B cell (primary cell): ENCODE results near the gene GOLIM4. TPM values are rescaled to one million over a fixed set of nuclear protein-coding genes. Genes with fewer than 3 reads are reported as not detected.

Experiments used
- ATAC-seq: fragments of 200-7000 bp; cut with Tn5 transposase; one replicate; pipeline ENCODE4 v1.10.0; 2021; ENCODE audit warnings: low read depth, mild to moderate bottlenecking, moderate number of reproducible peaks, moderate library complexity
- CTCF ChIA-PET: fragments of 350-600 bp; sonication (Branson Sonifier 250); formaldehyde crosslinking; loops from one replicate; lab custom pipeline; 2021; ENCODE audit warnings: antibody characterized with exemption, inconsistent platforms; lab: Charles Lee
- POLR2A ChIA-PET: fragments of 350-600 bp; sonication (Branson Sonifier 250); formaldehyde crosslinking; loops from one replicate; lab custom pipeline; 2021; ENCODE audit warnings: antibody characterized with exemption; lab: Charles Lee
- DNase-seq: peaks from one replicate; pipeline ENCODE4 v3.0.0; 2013
- H2AFZ ChIP-seq: 2 replicates; pipeline ENCODE4 v1.6.1; 2012; ENCODE audit warnings: mild to moderate bottlenecking, low read depth, low read length; ENCODE audit not compliant: insufficient read depth, poor library complexity, severe bottlenecking
- H3K27ac ChIP-seq, 2 donors: 1 replicate in 1 of 2; 2 replicates in 1 of 2; pipeline ENCODE4 v1.5.1; 2012 to 2013; ENCODE audit warnings: low read length in 2 of 2, mild to moderate bottlenecking in 2 of 2, moderate library complexity in 1 of 2
- H3K27me3 ChIP-seq, 4 experiments: fragments of 200-600 bp in 1 of 4; sonication (generic) in 1 of 4; replicated peaks in 1 of 4; 1 replicate in 2 of 4; 2 replicates in 2 of 4; pipeline versions ENCODE4 v1.6.1 to v1.7.0; 2013 to 2016; ENCODE audit warnings: low read length in 3 of 4, mild to moderate bottlenecking in 2 of 4, mixed read lengths in 1 of 4, moderate library complexity in 1 of 4; ENCODE audit not compliant: insufficient read depth in 4 of 4, control insufficient read depth in 3 of 4; ENCODE audit errors: control extremely low read depth in 1 of 4
- H3K36me3 ChIP-seq, 2 experiments: replicated peaks in 1 of 2; 1 replicate in 1 of 2; 2 replicates in 1 of 2; pipeline versions ENCODE4 v1.6.1 to v1.7.1; 2013; ENCODE audit warnings: low read length in 1 of 2; ENCODE audit not compliant: insufficient read depth in 2 of 2, control insufficient read depth in 1 of 2; ENCODE audit errors: control extremely low read depth in 1 of 2, extremely low read depth in 1 of 2
- H3K4me1 ChIP-seq, 2 donors: fragments of 200-600 bp in 1 of 2; sonication (generic) in 1 of 2; 1 replicate in 1 of 2; 2 replicates in 1 of 2; pipeline versions ENCODE4 v1.5.1 to v1.6.1; 2013 to 2017; ENCODE audit warnings: low read length in 2 of 2; ENCODE audit not compliant: control insufficient read depth in 2 of 2, insufficient read depth in 2 of 2
- H3K4me2 ChIP-seq: replicated peaks from 2 replicates; pipeline ENCODE3; 2012; ENCODE audit warnings: mild to moderate bottlenecking, low read depth, low read length; ENCODE audit not compliant: poor library complexity, severe bottlenecking
- H3K4me3 ChIP-seq, 5 experiments: fragments of 200-600 bp in 1 of 5; sonication (generic) in 1 of 5; 1 replicate in 3 of 5; 2 replicates in 2 of 5; pipeline versions ENCODE4 v1.5.1 to v1.7.0; 2011 to 2016; ENCODE audit warnings: low read length in 4 of 5, mild to moderate bottlenecking in 4 of 5, low read depth in 2 of 5, control low read depth in 1 of 5, moderate library complexity in 1 of 5; ENCODE audit not compliant: insufficient read depth in 1 of 5; ENCODE audit errors: control extremely low read depth in 1 of 5, extremely low read depth in 1 of 5
- H3K79me2 ChIP-seq: fragments of 200-600 bp; sonication (generic); one replicate; pipeline ENCODE4 v1.6.0; 2016; ENCODE audit warnings: low read length; ENCODE audit not compliant: control insufficient read depth, insufficient read depth
- H3K9ac ChIP-seq: fragments of 200-600 bp; sonication (generic); 2 replicates; pipeline ENCODE4 v1.6.1; 2017; ENCODE audit warnings: mild to moderate bottlenecking, low read length, moderate library complexity
- H3K9me3 ChIP-seq, 3 donors: one replicate each; pipeline versions ENCODE4 v1.6.1 to v1.7.1; 2013; ENCODE audit warnings: low read length in 2 of 3; ENCODE audit not compliant: control insufficient read depth in 2 of 3, insufficient read depth in 1 of 3; ENCODE audit errors: control extremely low read depth in 1 of 3
- H4K20me1 ChIP-seq: 2 replicates; pipeline ENCODE4 v1.6.0; 2012; ENCODE audit warnings: mild to moderate bottlenecking, low read length; ENCODE audit not compliant: insufficient read depth, control insufficient read depth, poor library complexity, severe bottlenecking
- H3K27ac Mint-ChIP-seq: one replicate; pipeline ENCODE4 v1.8.0; 2021; ENCODE audit warnings: mixed read lengths
- H3K27me3 Mint-ChIP-seq: one replicate; pipeline ENCODE4 v1.8.0; 2021; ENCODE audit warnings: mixed read lengths
- H3K4me1 Mint-ChIP-seq: one replicate; pipeline ENCODE4 v1.8.0; 2021; ENCODE audit warnings: mixed read lengths
- H3K4me3 Mint-ChIP-seq: one replicate; pipeline ENCODE4 v1.8.0; 2021; ENCODE audit warnings: mixed read lengths
- H3K9me3 Mint-ChIP-seq: one replicate; pipeline ENCODE4 v1.8.0; 2022; ENCODE audit warnings: mixed read lengths; ENCODE audit not compliant: insufficient read depth
- CTCF ChIP-seq: fragments of 200-600 bp; IDR thresholded peaks from one replicate; pipeline ENCODE4 v1.8.0; 2022; ENCODE audit warnings: antibody characterized with exemption, mild to moderate bottlenecking
- EZH2 ChIP-seq: IDR thresholded peaks from 2 replicates; pipeline ENCODE4 v1.6.1; 2012; ENCODE audit warnings: borderline replicate concordance, low read depth, mild to moderate bottlenecking, moderate library complexity, low read length; ENCODE audit not compliant: insufficient read depth, poor library complexity, severe bottlenecking
- WGBS: methylation state at CpG from one replicate; pipeline ENCODE4 v1.1.5; 2013; ENCODE audit warnings: missing lambda C conversion rate; ENCODE audit not compliant: insufficient coverage; 5-methylcytosine and 5-hydroxymethylcytosine counted together
- intact Hi-C: fragments of 100-400 bp; cut with micrococcal nuclease; formaldehyde crosslinking; loops from one replicate; pipeline ENCODE4 v1.10.0; 2022
- polyA plus RNA-seq: library from polyadenylated mRNA; depleted of rRNA; stranded (reverse); fragments of >200 nt; gene quantifications from 2 replicates; pipeline ENCODE4 v1.2.3, GENCODE V29; 2012
- total RNA-seq, 2 donors: library from RNA; stranded (reverse); fragments of 120-200 nt in 1 of 2; gene quantifications; 1 replicate in 1 of 2; 2 replicates in 1 of 2; pipeline versions ENCODE4 v1.2.3 to v1.2.4, GENCODE V29; 2013 to 2022

GOLIM4 gene
- total and polyA plus RNA-seq, 2 donors (not counting 1 experiment from before 2014, with no cell fraction given): 2.5 to 9.3 TPM

DNA sequence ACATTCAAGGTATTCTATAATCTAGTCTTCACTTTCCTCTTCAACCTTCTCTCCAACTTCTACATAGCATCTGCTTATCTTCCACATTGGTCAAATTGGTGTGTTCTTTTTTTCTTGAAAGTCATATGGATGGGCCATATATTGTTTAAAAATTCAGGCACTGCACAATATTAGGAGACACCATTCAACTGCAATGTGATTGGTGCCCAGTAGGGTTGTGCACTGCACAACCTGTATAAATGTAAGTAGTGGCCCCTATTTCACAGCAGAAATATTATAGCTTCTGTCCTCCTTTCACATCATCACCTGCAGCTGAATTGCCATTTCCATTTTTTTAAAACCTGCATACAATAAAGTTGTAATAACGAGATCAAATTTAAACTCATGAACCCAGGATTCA lies 18.1 kb upstream of the GOLIM4 start:
- Histone ChIP-seq H3K4me3 (no peak overlapping the region), H2AFZ (no peak overlapping the region), H3K4me1 (no peaks in the 10 kb centered on the region), H3K9ac (no peak overlapping the region), H3K4me2 (no peak overlapping the region), H3K9me3 (no peaks in the 10 kb centered on the region), H3K79me2 (no peaks in the 10 kb centered on the region), H3K27me3 (no peaks in the 10 kb centered on the region), H3K36me3 (no peaks in the 10 kb centered on the region), H4K20me1 (no peaks in the 10 kb centered on the region), H3K27ac (no peak overlapping the region)
- no CpG with 5 or more reads among the region's 1 CpG for WGBS
- TF ChIP-seq CTCF (no peak), EZH2 (no peak)
- Mint-ChIP-seq H3K27me3 (peaks cover 4% of the 10 kb centered on the region), H3K27ac (no peak overlapping the region), H3K9me3 (no peaks in the 10 kb centered on the region), H3K4me3 (no peak overlapping the region), H3K4me1 (no peaks in the 10 kb centered on the region)
- ChIA-PET POLR2A (no interaction called here), CTCF (no interaction called here)
- no peak for DNase-seq
- no peak for ATAC-seq
- intact Hi-C loops: no loop called here

- intact Hi-C loops: no loop called here
- CTCF ChIA-PET: no interaction called here
- WGBS: no CpG with 5 or more reads among the region's 3 CpGs
Measured at GRCh38 chr3:168112894-168113293, 17.2 kb upstream of the GOLIM4 start.

More at GRCh38 chr3:168112894-168113293, 17.2 kb upstream of the GOLIM4 start:
- Histone ChIP-seq H3K36me3 (no peaks in the 10 kb centered on the region), H3K4me2 (no peak overlapping the region), H3K4me1 (no peaks in the 10 kb centered on the region), H3K4me3 (no peak overlapping the region), H3K27ac (no peak overlapping the region), H4K20me1 (no peaks in the 10 kb centered on the region), H2AFZ (no peak overlapping the region), H3K9me3 (no peaks in the 10 kb centered on the region), H3K27me3 (no peaks in the 10 kb centered on the region), H3K9ac (no peak overlapping the region), H3K79me2 (no peaks in the 10 kb centered on the region)
- POLR2A ChIA-PET: no interaction called here
- no peak for TF ChIP-seq EZH2
- no peak for TF ChIP-seq CTCF
- Mint-ChIP-seq H3K27ac (no peak overlapping the region), H3K27me3 (peaks cover 4% of the 10 kb centered on the region), H3K4me3 (no peak overlapping the region), H3K4me1 (no peaks in the 10 kb centered on the region), H3K9me3 (no peaks in the 10 kb centered on the region)
- DNase-seq (no peak), ATAC-seq (no peak)
